HT1080 (cell line): Measurements from ENCODE around the gene ATXN7L1. TPM values are rescaled to one million over a fixed set of nuclear protein-coding genes. Genes with fewer than 3 reads are reported as not detected.
A peak's percentile ranks its signal among the peaks of the same experiment; 100 is the strongest.

ENCODE experiments used
- DNase-seq: peaks from one replicate; pipeline ENCODE4 v3.0.0-alpha.2; 2015; ENCODE audit warnings: low read depth
- total RNA-seq: library from RNA; depleted of rRNA; stranded (reverse); fragments of >200 nt; shearing (Covaris generic); gene quantifications from 2 replicates; pipeline ENCODE4 v1.2.3, GENCODE V29; 2014

Gene ATXN7L1
- total RNA-seq, 1 experiment from 2014 or later: 3.3 TPM

GRCh38 chr7:105652359-105652993 is 223.9 kb downstream of the ATXN7L1 start:
- peak; percentile 57 for DNase-seq

- DNase-seq: no peak
These were observed 224.6 kb downstream of the ATXN7L1 start for GRCh38 chr7:105651798-105652197.

GRCh38 chr7:105650382-105650970 is 225.9 kb downstream of the ATXN7L1 start:
- no peak for DNase-seq

GRCh38 chr7:105649727-105650381 is 226.5 kb downstream of the ATXN7L1 start:
- no peak for DNase-seq

GRCh38 chr7:105648561-105649401 is 227.6 kb downstream of the ATXN7L1 start:
- DNase-seq: peak; percentile 40

GRCh38 chr7:105647591-105647990 is 228.8 kb downstream of the ATXN7L1 start:
- DNase-seq: no peak

- no peak for DNase-seq
These were observed 231.5 kb downstream of the ATXN7L1 start for GRCh38 chr7:105644937-105645336.

- DNase-seq: no peak
These were observed 232.5 kb downstream of the ATXN7L1 start for GRCh38 chr7:105643851-105644250.

- no peak for DNase-seq
These were observed 233.0 kb downstream of the ATXN7L1 start for GRCh38 chr7:105643384-105643783.

GRCh38 chr7:105642264-105642663 is 234.1 kb downstream of the ATXN7L1 start:
- no peak for DNase-seq

- no peak for DNase-seq
These were observed 235.2 kb downstream of the ATXN7L1 start for GRCh38 chr7:105640956-105641810.

- no peak for DNase-seq
These were observed 236.5 kb downstream of the ATXN7L1 start for GRCh38 chr7:105639667-105640493.

GRCh38 chr7:105638902-105639495 is 237.4 kb downstream of the ATXN7L1 start:
- DNase-seq: no peak

- DNase-seq: no peak
These were observed 238.1 kb downstream of the ATXN7L1 start for GRCh38 chr7:105638334-105638733.

GRCh38 chr7:105637755-105638154 is 238.6 kb downstream of the ATXN7L1 start:
- no peak for DNase-seq

- no peak for DNase-seq
These were observed 239.4 kb downstream of the ATXN7L1 start for GRCh38 chr7:105636982-105637381.

GRCh38 chr7:105635197-105635596 is 241.2 kb downstream of the ATXN7L1 start:
- no peak for DNase-seq

GRCh38 chr7:105625986-105626385 is 250.4 kb downstream of the ATXN7L1 start:
- no peak for DNase-seq

GRCh38 chr7:105623906-105624305 is 252.5 kb downstream of the ATXN7L1 start:
- DNase-seq: no peak

- DNase-seq: no peak
These were observed 253.0 kb downstream of the ATXN7L1 start for GRCh38 chr7:105623378-105623777.
